Measurements from ENCODE around the gene MISFA.

DNA sequence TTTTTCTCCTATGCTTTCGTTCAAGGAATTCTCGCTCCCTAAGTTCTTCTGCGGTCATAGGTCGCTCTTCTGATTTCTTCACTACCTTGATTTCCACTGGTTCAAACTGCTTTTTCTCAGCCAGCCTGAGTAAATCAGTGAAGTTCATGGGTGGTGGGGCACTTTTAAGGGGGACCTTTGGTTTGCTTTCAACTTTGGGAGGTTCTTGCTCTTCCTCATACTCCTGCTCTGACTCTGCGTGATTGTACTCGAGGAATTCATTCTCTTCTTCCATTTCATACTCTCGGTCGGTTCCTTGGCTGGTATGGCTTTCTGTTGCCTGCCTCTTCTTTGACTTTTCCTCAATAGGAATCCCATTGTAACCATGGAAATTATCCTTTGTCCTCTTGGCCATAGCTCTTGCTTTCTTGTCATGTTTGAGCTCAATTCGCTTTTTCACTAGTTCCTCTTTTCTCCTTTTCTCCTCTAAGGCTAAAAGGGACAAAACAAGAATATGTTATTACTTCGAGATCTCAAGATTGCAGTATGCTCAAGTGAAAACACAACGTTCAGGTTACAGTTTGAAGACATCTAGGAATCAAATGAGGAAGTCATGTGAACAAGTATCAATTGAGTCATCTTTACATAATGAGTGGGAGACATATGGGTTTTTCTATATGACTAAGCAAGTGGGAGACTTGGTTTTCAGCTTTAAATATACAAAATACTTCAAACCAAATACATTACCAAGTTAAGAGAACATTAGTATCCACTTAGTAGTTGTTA lies 16.2 kb downstream of the MISFA start:
- TF ChIP-seq EP300 (IDR thresholded peaks at IDR 0.05) (no peak), POLR2A (IDR thresholded peaks at IDR 0.05) (no peak)
- TF ChIP-seq, protein P1, sequence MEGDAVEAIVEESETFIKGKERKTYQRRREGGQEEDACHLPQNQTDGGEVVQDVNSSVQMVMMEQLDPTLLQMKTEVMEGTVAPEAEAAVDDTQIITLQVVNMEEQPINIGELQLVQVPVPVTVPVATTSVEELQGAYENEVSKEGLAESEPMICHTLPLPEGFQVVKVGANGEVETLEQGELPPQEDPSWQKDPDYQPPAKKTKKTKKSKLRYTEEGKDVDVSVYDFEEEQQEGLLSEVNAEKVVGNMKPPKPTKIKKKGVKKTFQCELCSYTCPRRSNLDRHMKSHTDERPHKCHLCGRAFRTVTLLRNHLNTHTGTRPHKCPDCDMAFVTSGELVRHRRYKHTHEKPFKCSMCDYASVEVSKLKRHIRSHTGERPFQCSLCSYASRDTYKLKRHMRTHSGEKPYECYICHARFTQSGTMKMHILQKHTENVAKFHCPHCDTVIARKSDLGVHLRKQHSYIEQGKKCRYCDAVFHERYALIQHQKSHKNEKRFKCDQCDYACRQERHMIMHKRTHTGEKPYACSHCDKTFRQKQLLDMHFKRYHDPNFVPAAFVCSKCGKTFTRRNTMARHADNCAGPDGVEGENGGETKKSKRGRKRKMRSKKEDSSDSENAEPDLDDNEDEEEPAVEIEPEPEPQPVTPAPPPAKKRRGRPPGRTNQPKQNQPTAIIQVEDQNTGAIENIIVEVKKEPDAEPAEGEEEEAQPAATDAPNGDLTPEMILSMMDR (IDR thresholded peaks at IDR 0.05) = no peak

Measured in ovary (tissue), 3 donors.